Sigmoid colon (tissue), 7 donors: ENCODE measurements around the gene LMOD1. TPM values are rescaled to one million over a fixed set of nuclear protein-coding genes. Genes with fewer than 3 reads are reported as not detected.
A peak's percentile ranks its signal among the peaks of the same experiment; 100 is the strongest.

Experiments
- DNase-seq: peaks from one replicate; pipeline ENCODE4 v3.0.0-alpha.2; 2019
- H3K27ac ChIP-seq, 4 donors: fragments of 200-600 bp; sonication (generic); one replicate each; pipeline ENCODE4 v1.5.1; 2016 to 2019; ENCODE audit warnings: mild to moderate bottlenecking in 1 of 4
- H3K27me3 ChIP-seq, 3 donors: fragments of 200-600 bp; sonication (generic); one replicate each; pipeline ENCODE4 v1.5.1; 2019; ENCODE audit warnings: mild to moderate bottlenecking in 1 of 3
- H3K36me3 ChIP-seq, 4 donors: fragments of 200-600 bp; sonication (generic); one replicate each; pipeline ENCODE4 v1.5.1; 2016 to 2019
- H3K4me1 ChIP-seq, 4 donors: fragments of 200-600 bp; sonication (generic); one replicate each; pipeline ENCODE4 v1.5.1; 2017 to 2019
- H3K4me3 ChIP-seq, 4 donors: fragments of 200-600 bp; sonication (generic); one replicate each; pipeline ENCODE4 v1.5.1; 2017 to 2019; ENCODE audit warnings: mild to moderate bottlenecking in 2 of 4, moderate library complexity in 1 of 4
- H3K9me3 ChIP-seq, 4 donors: fragments of 200-600 bp in 3 of 4; sonication (generic) in 3 of 4; one replicate each; pipeline versions ENCODE4 v1.5.1 to v1.6.1; 2013 to 2019
- CTCF ChIP-seq, 4 experiments: fragments of 450-650 bp in 3 of 4; fragments of 200-600 bp in 1 of 4; IDR thresholded peaks; one replicate each; pipeline ENCODE4 v1.5.1; 2016 to 2019; ENCODE audit warnings: antibody characterized with exemption in 4 of 4, mild to moderate bottlenecking in 3 of 4, moderate library complexity in 2 of 4
- EP300 ChIP-seq, 4 donors: sonication (generic); formaldehyde crosslinking; IDR thresholded peaks; one replicate each; pipeline ENCODE4 v1.6.1; 2017; ENCODE audit warnings: antibody characterized with exemption in 4 of 4
- POLR2A ChIP-seq, 2 donors: fragments of 450-650 bp; IDR thresholded peaks; one replicate each; pipeline ENCODE4 v1.6.1; 2016; ENCODE audit warnings: antibody characterized with exemption in 2 of 2, mild to moderate bottlenecking in 2 of 2, moderate library complexity in 2 of 2
- POLR2AphosphoS5 ChIP-seq, 4 donors: sonication (generic); formaldehyde crosslinking; IDR thresholded peaks; one replicate each; pipeline ENCODE4 v1.6.1; 2017; ENCODE audit warnings: antibody characterized with exemption in 4 of 4
- WGBS, 2 donors: extraction: QIAGEN DNeasy Blood & Tissue Kit; methylation state at CpG; one replicate each; pipeline ENCODE4 v1.1.7; 2013; 5-methylcytosine and 5-hydroxymethylcytosine counted together
- intact Hi-C: fragments of 100-400 bp; cut with DNase I; formaldehyde crosslinking; loops from one replicate; pipeline ENCODE4 v1.15.1; 2023
- polyA plus RNA-seq, 3 donors: library from polyadenylated mRNA; stranded (reverse); fragments of 200-250 nt; gene quantifications; one replicate each; pipeline ENCODE4 v1.2.3, GENCODE V29; 2013
- total RNA-seq, 4 donors: library from RNA; depleted of rRNA; stranded (reverse); fragments of >200 nt; gene quantifications; one replicate each; pipeline ENCODE4 v1.1.0, GENCODE V29; 2016
- donor health status: healthy with polysubstance abuse.
- donor health status: Bipolar disorder and iron deficiency.
- donor health status: healthy.

LMOD1 gene
- total and polyA plus RNA-seq, 7 donors: 4.9 to 1,011 (median 633) TPM

- intact Hi-C loops: no loop called here
- Histone ChIP-seq H3K4me3 (peak overlapping the region in 2 of 4 donors; percentile 75 to 82), H3K9me3 (no peaks in the 10 kb centered on the region), H3K27me3 (no peaks in the 10 kb centered on the region), H3K27ac (peak overlapping the region; percentile 91 to 98 (median 92)), H3K4me1 (peaks cover 0 to 80% (median 74%) of the 10 kb centered on the region in 4 donors), H3K36me3 (peaks cover 0 to 27% (median 3%) of the 10 kb centered on the region in 4 donors)
- TF ChIP-seq POLR2AphosphoS5 (IDR thresholded peaks at IDR 0.05) (peak; percentile 7 to 56 (median 50)), EP300 (IDR thresholded peaks at IDR 0.05) (no peak)
- 60 to 70% methylated on average over 5 of the region's 5 CpGs for WGBS, 2 donors
- no peak for DNase-seq
Observed at GRCh38 chr1:201937624-201938213, 8.6 kb downstream of the LMOD1 start.

DNA sequence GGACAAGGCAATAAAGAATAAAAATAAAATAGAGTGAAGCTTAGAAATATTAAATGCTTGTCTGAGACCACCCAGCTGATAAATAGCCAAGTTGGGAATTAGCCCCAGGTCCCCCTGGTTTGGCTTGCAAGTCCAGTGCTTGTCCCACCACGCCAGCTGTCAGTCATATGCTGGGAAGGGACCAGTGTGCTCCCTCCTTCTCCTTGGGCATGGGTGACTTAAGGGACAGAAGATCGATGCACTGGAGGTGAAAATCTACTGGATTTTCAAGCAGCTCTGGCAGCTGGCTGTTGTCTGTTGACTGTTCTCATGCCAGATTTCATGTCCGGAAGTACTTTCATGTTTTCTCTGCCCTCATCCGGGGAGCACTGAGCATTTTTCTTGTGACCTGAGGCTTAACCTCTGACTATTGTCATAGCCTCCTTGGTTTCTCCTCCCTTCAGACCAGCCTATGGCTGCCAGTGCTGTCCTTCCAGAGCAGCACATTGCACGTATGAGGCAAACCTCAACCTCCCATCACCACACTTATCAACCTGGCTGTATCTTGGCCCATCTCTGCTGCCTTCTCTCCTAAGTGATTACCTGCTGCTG lies 12.4 kb downstream of the LMOD1 start:
- Histone ChIP-seq H3K27ac (peak overlapping the region; percentile 91 to 98 (median 92)), H3K9me3 (no peaks in the 10 kb centered on the region), H3K4me1 (peaks cover 0 to 98% (median 80%) of the 10 kb centered on the region in 4 donors), H3K36me3 (peaks cover 5 to 57% (median 23%) of the 10 kb centered on the region in 4 donors), H3K4me3 (no peak overlapping the region), H3K27me3 (no peaks in the 10 kb centered on the region)
- WGBS, 2 donors: 46 to 54% methylated on average over 5 of the region's 5 CpGs
- no peak for DNase-seq
- intact Hi-C loops: no loop called here
- TF ChIP-seq POLR2AphosphoS5 (IDR thresholded peaks at IDR 0.05): peak in 1 of 4 donors; percentile 53
- no peak for TF ChIP-seq EP300 (IDR thresholded peaks at IDR 0.05)

DNA sequence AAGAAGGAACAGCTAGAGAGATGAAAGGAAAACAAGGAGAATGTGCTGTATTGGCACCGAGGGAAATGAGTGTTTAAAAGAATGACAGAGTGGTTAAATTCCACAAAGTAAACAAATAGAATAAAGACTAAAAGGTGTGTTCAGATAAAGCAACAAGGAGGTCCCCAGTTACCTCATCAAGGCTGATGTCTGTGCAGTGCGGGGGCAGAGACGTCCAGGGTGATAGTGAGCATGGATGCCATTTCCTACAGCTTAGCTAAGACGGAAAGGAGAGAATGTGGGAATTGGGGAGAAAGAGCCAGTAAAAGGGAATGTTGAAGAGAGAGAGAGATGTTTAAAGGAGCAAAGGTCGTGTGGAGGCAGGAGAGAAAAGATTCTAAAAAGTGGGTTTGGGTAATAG lies 15.5 kb downstream of the LMOD1 start:
- Histone ChIP-seq H3K27me3 (no peaks in the 10 kb centered on the region), H3K4me3 (no peak overlapping the region), H3K27ac (peak overlapping the region; percentile 60 to 97 (median 90)), H3K4me1 (peaks cover 0 to 98% (median 77%) of the 10 kb centered on the region in 4 donors), H3K36me3 (peaks cover 5 to 63% (median 26%) of the 10 kb centered on the region in 4 donors), H3K9me3 (no peaks in the 10 kb centered on the region)
- intact Hi-C loops: no loop called here
- 58 to 72% methylated on average over 5 of the region's 5 CpGs for WGBS, 2 donors
- no peak for DNase-seq
- TF ChIP-seq CTCF (IDR thresholded peaks at IDR 0.05) (no peak), POLR2AphosphoS5 (IDR thresholded peaks at IDR 0.05) (no peak), EP300 (IDR thresholded peaks at IDR 0.05) (no peak), POLR2A (IDR thresholded peaks at IDR 0.05) (no peak)

GRCh38 chr1:201930137-201930536 lies 16.2 kb downstream of the LMOD1 start:
- peaks cover 0 to 98% (median 77%) of the 10 kb centered on the region in 4 donors for H3K4me1 ChIP-seq
- 39 to 76% methylated on average over 4 of the region's 4 CpGs for WGBS, 2 donors
- H3K27me3 ChIP-seq: no peaks in the 10 kb centered on the region
- no peak for DNase-seq
- TF ChIP-seq POLR2AphosphoS5 (IDR thresholded peaks at IDR 0.05) (peak in 1 of 4 donors; percentile 15), POLR2A (IDR thresholded peaks at IDR 0.05) (no peak)
- H3K27ac ChIP-seq: peak overlapping the region; percentile 60 to 97 (median 90)
- no peak overlapping the region for H3K4me3 ChIP-seq
- intact Hi-C loops: no loop called here
- no peaks in the 10 kb centered on the region for H3K9me3 ChIP-seq
- peaks cover 5 to 61% (median 26%) of the 10 kb centered on the region in 4 donors for H3K36me3 ChIP-seq

GRCh38 chr1:201928266-201928665 lies 18.1 kb downstream of the LMOD1 start:
- Histone ChIP-seq H3K4me3 (no peak overlapping the region), H3K36me3 (peaks cover 5 to 64% (median 29%) of the 10 kb centered on the region in 4 donors), H3K9me3 (no peaks in the 10 kb centered on the region), H3K27me3 (no peaks in the 10 kb centered on the region), H3K27ac (peak overlapping the region; percentile 85 to 97 (median 90)), H3K4me1 (peaks cover 0 to 91% (median 69%) of the 10 kb centered on the region in 4 donors)
- intact Hi-C loops: no loop called here
- TF ChIP-seq POLR2A (IDR thresholded peaks at IDR 0.05): no peak
- TF ChIP-seq CTCF (IDR thresholded peaks at IDR 0.05): no peak
- TF ChIP-seq EP300 (IDR thresholded peaks at IDR 0.05): no peak
- TF ChIP-seq POLR2AphosphoS5 (IDR thresholded peaks at IDR 0.05): no peak
- 89 to 92% methylated on average over 3 of the region's 3 CpGs for WGBS, 2 donors
- no peak for DNase-seq

- Histone ChIP-seq H3K4me1 (peaks cover 0 to 91% (median 74%) of the 10 kb centered on the region in 4 donors), H3K27ac (peak overlapping the region; percentile 85 to 97 (median 90)), H3K4me3 (no peak overlapping the region), H3K36me3 (peaks cover 0 to 69% (median 29%) of the 10 kb centered on the region in 4 donors), H3K9me3 (no peaks in the 10 kb centered on the region), H3K27me3 (no peaks in the 10 kb centered on the region)
- intact Hi-C loops: no loop called here
- TF ChIP-seq POLR2AphosphoS5 (IDR thresholded peaks at IDR 0.05) (peak in 2 of 4 donors; percentile 36 to 38), EP300 (IDR thresholded peaks at IDR 0.05) (no peak)
- 68 to 84% methylated on average over 5 of the region's 5 CpGs for WGBS, 2 donors
- no peak for DNase-seq
Observed at GRCh38 chr1:201925981-201926645, 20.2 kb downstream of the LMOD1 start.
